SK-N-SH (cell line): ENCODE measurements around the gene TMTC2.

Experiments
- GATA2 ChIP-seq: sonication (generic); formaldehyde crosslinking; IDR thresholded peaks from 2 replicates; pipeline ENCODE4 v1.5.0; 2020; ENCODE audit warnings: mild to moderate bottlenecking, missing genetic modification reagents
- RXRA ChIP-seq: IDR thresholded peaks from 2 replicates; pipeline ENCODE4 v1.4.0; 2012; ENCODE audit warnings: low read depth, mild to moderate bottlenecking, borderline replicate concordance

DNA sequence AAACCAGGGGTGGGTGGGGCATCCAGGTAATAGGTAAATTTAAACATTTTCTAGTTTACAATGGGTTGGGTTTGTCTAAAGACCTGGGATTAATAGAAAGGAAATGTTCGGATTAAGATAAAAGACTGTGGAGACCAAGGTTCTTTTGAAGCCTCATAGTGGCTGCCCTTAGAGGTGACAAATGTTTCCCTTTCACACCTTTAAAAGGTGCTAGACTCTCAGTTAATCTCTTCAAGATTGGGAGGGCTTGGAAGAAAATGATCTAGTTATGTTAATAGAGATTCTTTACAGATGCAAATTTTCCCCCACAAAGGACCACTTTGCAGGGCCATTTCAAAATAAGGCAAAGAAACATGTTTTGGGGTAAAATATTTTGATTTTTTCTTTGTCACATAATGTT is 39.0 kb downstream of the TMTC2 start:
- TF ChIP-seq GATA2 (CRISPR knock-in tag) (no peak), RXRA (no peak)
